Cardiac muscle cell (in vitro differentiated cells and primary cell): ENCODE results near the gene PCGF2. TPM values are rescaled to one million over a fixed set of nuclear protein-coding genes. Genes with fewer than 3 reads are reported as not detected.

ENCODE experiments used
- DNase-seq, 2 donors: peaks; one replicate each; pipeline versions ENCODE4 v3.0.0 to v3.0.0-alpha.2; 2010 to 2017; ENCODE audit warnings: low read depth in 1 of 2, low spot score in 1 of 2
- H3K27ac ChIP-seq: fragments of 200-600 bp; sonication (generic); 2 replicates; pipeline ENCODE4 v1.5.1; 2016
- H3K27me3 ChIP-seq: fragments of 200-600 bp; sonication (generic); 2 replicates; pipeline ENCODE4 v1.6.0; 2016; ENCODE audit warnings: control low read depth
- H3K36me3 ChIP-seq: fragments of 200-600 bp; sonication (generic); 2 replicates; pipeline ENCODE4 v1.5.1; 2016; ENCODE audit warnings: control low read depth
- H3K4me1 ChIP-seq: fragments of 200-600 bp; sonication (generic); 2 replicates; pipeline ENCODE4 v1.8.1; 2017; ENCODE audit warnings: low read depth, mild to moderate bottlenecking, mixed run types
- H3K4me3 ChIP-seq: fragments of 200-600 bp; sonication (generic); 2 replicates; pipeline ENCODE4 v1.5.1; 2016; ENCODE audit warnings: mild to moderate bottlenecking
- H3K9me3 ChIP-seq: fragments of 200-600 bp; sonication (generic); 2 replicates; pipeline ENCODE4 v1.5.1; 2017; ENCODE audit warnings: low read depth, mild to moderate bottlenecking, control low read depth
- CTCF ChIP-seq: IDR thresholded peaks from 2 replicates; pipeline ENCODE4 v1.5.1; 2012; ENCODE audit warnings: low read depth, mild to moderate bottlenecking, low read length
- polyA plus RNA-seq: library from polyadenylated mRNA; unstranded; fragments of >200 nt; fragmentation: Nextera tagmentation; extraction: Ambion mirVana; gene quantifications from 2 replicates; pipeline ENCODE4 v1.2.1, GENCODE V29; 2016
- total RNA-seq: library from RNA; depleted of rRNA; stranded (reverse); fragments of >200 nt; gene quantifications from 2 replicates; pipeline ENCODE4 v1.2.3, GENCODE V29; 2016

PCGF2 gene
- total and polyA plus RNA-seq, 2 experiments from 2014 or later, result 12.2 to 21.7 TPM

GRCh38 chr17:38762231-38762630 is 14.1 kb upstream of the PCGF2 start:
- no peaks in the 10 kb centered on the region for H3K9me3 ChIP-seq
- H3K27me3 ChIP-seq, result no peaks in the 10 kb centered on the region
- DNase-seq, result no peak
- peaks cover 47% of the 10 kb centered on the region for H3K36me3 ChIP-seq
- H3K27ac ChIP-seq, result no peak overlapping the region
- no peaks in the 10 kb centered on the region for H3K4me1 ChIP-seq
- H3K4me3 ChIP-seq, result no peak overlapping the region
- TF ChIP-seq CTCF, result no peak

GRCh38 chr17:38761612-38762011 is 13.5 kb upstream of the PCGF2 start:
- Histone ChIP-seq H3K27ac (no peak overlapping the region), H3K4me1 (no peaks in the 10 kb centered on the region), H3K9me3 (no peaks in the 10 kb centered on the region), H3K27me3 (no peaks in the 10 kb centered on the region), H3K36me3 (peaks cover 46% of the 10 kb centered on the region), H3K4me3 (no peak overlapping the region)
- peak; percentile 35 to 36 for DNase-seq
- peak; percentile 36 for TF ChIP-seq CTCF

- Histone ChIP-seq H3K27ac (peak overlapping the region; percentile 44), H3K4me1 (peaks cover 12% of the 10 kb centered on the region), H3K4me3 (peak overlapping the region; percentile 97), H3K36me3 (peaks cover 10% of the 10 kb centered on the region), H3K9me3 (no peaks in the 10 kb centered on the region), H3K27me3 (no peaks in the 10 kb centered on the region)
- DNase-seq, result no peak
- no peak for TF ChIP-seq CTCF
Measured at GRCh38 chr17:38753071-38753506, 5.0 kb upstream of the PCGF2 start.

- Histone ChIP-seq H3K36me3 (peaks cover 7% of the 10 kb centered on the region), H3K9me3 (no peaks in the 10 kb centered on the region), H3K4me3 (peak within 1 kb of the TSS; percentile 97), H3K27me3 (no peaks in the 10 kb centered on the region), H3K4me1 (peaks cover 12% of the 10 kb centered on the region), H3K27ac (peak within 1 kb of the TSS; percentile 44)
- TF ChIP-seq CTCF, result no peak
- DNase-seq, result peak; percentile 98 to 99
Measured at GRCh38 chr17:38752308-38753070, 4.4 kb upstream of the PCGF2 start, which contains the start of gene PSMB3. PSMB3 (plus strand) TSS chr17:38752741; CDS start chr17:38752827, 86 bp downstream.

GRCh38 chr17:38751808-38752307 is 3.7 kb upstream of the PCGF2 start:
- Histone ChIP-seq H3K27me3 (no peaks in the 10 kb centered on the region), H3K36me3 (peaks cover 5% of the 10 kb centered on the region), H3K4me3 (peak overlapping the region; percentile 97), H3K9me3 (no peaks in the 10 kb centered on the region), H3K27ac (peak overlapping the region; percentile 17), H3K4me1 (peaks cover 12% of the 10 kb centered on the region)
- TF ChIP-seq CTCF, result no peak
- peak; percentile 86 to 89 for DNase-seq
